H1 (cell line): ENCODE results near the gene ALG2. TPM values are rescaled to one million over a fixed set of nuclear protein-coding genes. Genes with fewer than 3 reads are reported as not detected.

Experiments
- CTCF ChIA-PET: fragments of 300-600 bp; sonication (Branson Sonifier 250); formaldehyde crosslinking; loops from one replicate; lab custom pipeline; 2021; ENCODE audit not compliant: partially characterized antibody; lab: Charles Lee
- POLR2A ChIA-PET: fragments of 300-600 bp; sonication (Branson Sonifier 250); formaldehyde crosslinking; loops from one replicate; lab custom pipeline; 2021; ENCODE audit warnings: inconsistent platforms; ENCODE audit not compliant: partially characterized antibody; lab: Charles Lee
- DNase-seq, 2 experiments: peaks; one replicate each; pipeline versions ENCODE4 v3.0.0 to v3.0.0-alpha.2; 2010 to 2022; ENCODE audit warnings: low spot score in 2 of 2, low read depth in 1 of 2, mixed read lengths in 1 of 2
- FAIRE-seq: peaks from 2 replicates; lab custom pipeline; 2011; peaks lifted over from hg19 to GRCh38; lab: Jason Lieb, UNC
- H2AFZ ChIP-seq: 2 replicates; pipeline ENCODE4 v1.8.1; 2012; ENCODE audit warnings: low read length, inconsistent platforms
- H2AK5ac ChIP-seq: 2 replicates; pipeline ENCODE4 v1.6.1; 2013; ENCODE audit warnings: low read depth, low read length
- H2BK120ac ChIP-seq: replicated peaks from 2 replicates; pipeline ENCODE3; 2013; ENCODE audit warnings: low read depth, low read length, inconsistent platforms
- H2BK12ac ChIP-seq: 2 replicates; pipeline ENCODE4 v1.6.1; 2013; ENCODE audit warnings: low read depth, low read length
- H2BK15ac ChIP-seq: 2 replicates; pipeline ENCODE4 v1.6.1; 2013; ENCODE audit warnings: low read length
- H2BK20ac ChIP-seq: 2 replicates; pipeline ENCODE4 v1.6.1; 2013; ENCODE audit warnings: low read length
- H2BK5ac ChIP-seq: 2 replicates; pipeline ENCODE4 v1.6.1; 2013; ENCODE audit warnings: low read depth, low read length
- H3K14ac ChIP-seq: 2 replicates; pipeline ENCODE4 v1.6.1; 2013; ENCODE audit warnings: inconsistent platforms; ENCODE audit not compliant: insufficient read length
- H3K18ac ChIP-seq: 2 replicates; pipeline ENCODE4 v1.6.1; 2013; ENCODE audit warnings: low read length; ENCODE audit errors: extremely low read depth
- H3K23ac ChIP-seq: 2 replicates; pipeline ENCODE4 v1.6.1; 2013; ENCODE audit warnings: inconsistent platforms; ENCODE audit not compliant: insufficient read length
- H3K23me2 ChIP-seq: 2 replicates; pipeline ENCODE4 v1.6.1; 2013; ENCODE audit warnings: low read depth, low read length
- H3K27ac ChIP-seq: 2 replicates; pipeline ENCODE4 v1.6.1; 2011; ENCODE audit warnings: low read depth, low read length, inconsistent platforms
- H3K27me3 ChIP-seq, 4 experiments: replicated peaks in 1 of 4; 1 replicate in 1 of 4; 2 replicates in 3 of 4; pipeline versions ENCODE4 v1.6.1 to v1.8.1; 2011 to 2013; ENCODE audit warnings: low read length in 3 of 4, mild to moderate bottlenecking in 3 of 4, inconsistent platforms in 2 of 4, mixed read lengths in 2 of 4, moderate library complexity in 1 of 4; ENCODE audit not compliant: control insufficient read depth in 3 of 4, insufficient read depth in 3 of 4; ENCODE audit errors: extremely low read depth in 1 of 4
- H3K36me3 ChIP-seq, 4 experiments: 2 replicates each; pipeline versions ENCODE4 v1.6.1 to v1.8.1; 2011 to 2013; ENCODE audit warnings: mild to moderate bottlenecking in 4 of 4, low read length in 3 of 4, moderate library complexity in 2 of 4, control low read depth in 1 of 4, inconsistent platforms in 1 of 4; ENCODE audit not compliant: insufficient read depth in 4 of 4, control insufficient read depth in 2 of 4
- H3K4ac ChIP-seq: replicated peaks from 2 replicates; pipeline ENCODE3; 2013; ENCODE audit warnings: low read length, low read depth, mixed read lengths, inconsistent platforms; ENCODE audit not compliant: insufficient read length
- H3K4me1 ChIP-seq, 4 experiments: replicated peaks in 1 of 4; 1 replicate in 1 of 4; 2 replicates in 3 of 4; pipeline versions ENCODE4 v1.6.1 to v1.8.1; 2011 to 2013; ENCODE audit warnings: low read length in 3 of 4, inconsistent platforms in 2 of 4, mixed read lengths in 1 of 4; ENCODE audit not compliant: insufficient read depth in 4 of 4, control insufficient read depth in 3 of 4
- H3K4me2 ChIP-seq, 2 experiments: 2 replicates each; pipeline versions ENCODE4 v1.6.1 to v1.8.1; 2011 to 2013; ENCODE audit warnings: low read depth in 2 of 2, low read length in 2 of 2, control low read depth in 1 of 2, inconsistent platforms in 1 of 2, mild to moderate bottlenecking in 1 of 2; ENCODE audit not compliant: insufficient read depth in 1 of 2
- H3K4me3 ChIP-seq, 4 experiments: fragments of 200-600, 300-600 bp in 1 of 4; sonication (generic), shearing (Covaris generic), sonication (Bioruptor Twin) in 1 of 4; 2 replicates each; pipeline versions ENCODE4 v1.5.1 to v1.8.1; 2011 to 2016; ENCODE audit warnings: low read length in 4 of 4, low read depth in 3 of 4, control low read depth in 2 of 4, inconsistent platforms in 2 of 4, mild to moderate bottlenecking in 2 of 4, mixed read lengths in 1 of 4, moderate library complexity in 1 of 4; ENCODE audit not compliant: insufficient read depth in 2 of 4; ENCODE audit errors: extremely low read depth in 1 of 4
- H3K56ac ChIP-seq: replicated peaks from 2 replicates; pipeline ENCODE3; 2013; ENCODE audit warnings: low read depth, mild to moderate bottlenecking, mixed read lengths, low read length, inconsistent platforms; ENCODE audit not compliant: insufficient read length
- H3K79me1 ChIP-seq: 2 replicates; pipeline ENCODE4 v1.6.1; 2013; ENCODE audit warnings: low read depth, low read length, control low read depth
- H3K79me2 ChIP-seq, 2 experiments: 2 replicates each; pipeline versions ENCODE4 v1.6.1 to v1.8.1; 2012 to 2013; ENCODE audit warnings: low read length in 2 of 2, mild to moderate bottlenecking in 2 of 2, inconsistent platforms in 1 of 2; ENCODE audit not compliant: insufficient read depth in 2 of 2, control insufficient read depth in 1 of 2
- H3K9ac ChIP-seq, 4 experiments: replicated peaks in 1 of 4; 1 replicate in 1 of 4; 2 replicates in 3 of 4; pipeline versions ENCODE4 v1.6.1 to v1.8.1; 2011 to 2013; ENCODE audit warnings: low read depth in 3 of 4, low read length in 3 of 4, control low read depth in 2 of 4, mild to moderate bottlenecking in 2 of 4, moderate library complexity in 2 of 4, inconsistent platforms in 1 of 4; ENCODE audit errors: extremely low read depth in 1 of 4
- H3K9me3 ChIP-seq, 2 experiments: 2 replicates each; pipeline versions ENCODE4 v1.6.1 to v1.8.1; 2012 to 2013; ENCODE audit warnings: mild to moderate bottlenecking in 2 of 2, moderate library complexity in 2 of 2, control low read depth in 1 of 2, inconsistent platforms in 1 of 2, low read depth in 1 of 2, low read length in 1 of 2, mixed read lengths in 1 of 2; ENCODE audit not compliant: insufficient read depth in 2 of 2
- H4K20me1 ChIP-seq, 2 experiments: replicated peaks in 1 of 2; 2 replicates each; pipeline versions ENCODE3 to v1.8.1; 2011 to 2013; ENCODE audit warnings: inconsistent platforms in 2 of 2, low read length in 2 of 2, mild to moderate bottlenecking in 1 of 2; ENCODE audit not compliant: insufficient read depth in 2 of 2, control insufficient read depth in 1 of 2
- H4K5ac ChIP-seq: 2 replicates; pipeline ENCODE4 v1.6.1; 2013; ENCODE audit warnings: low read length, low read depth, mixed read lengths, inconsistent platforms; ENCODE audit not compliant: insufficient read length
- H4K8ac ChIP-seq: 2 replicates; pipeline ENCODE4 v1.8.0; 2013; ENCODE audit warnings: mild to moderate bottlenecking, moderate library complexity, low read length, inconsistent platforms; ENCODE audit not compliant: insufficient read depth; ENCODE audit errors: extremely low read depth
- H4K91ac ChIP-seq: replicated peaks from 2 replicates; pipeline ENCODE3; 2013; ENCODE audit warnings: low read length, mixed read lengths, inconsistent platforms; ENCODE audit not compliant: insufficient read length
- BCL11A ChIP-seq, 2 experiments: IDR thresholded peaks; one replicate each; pipeline ENCODE4 v1.6.1; 2011; ENCODE audit warnings: low read depth in 2 of 2, low read length in 2 of 2, mild to moderate bottlenecking in 2 of 2
- GTF2F1 ChIP-seq: IDR thresholded peaks from 2 replicates; pipeline ENCODE4 v1.6.1; 2012; ENCODE audit warnings: low read depth, low read length, improper control_type of control experiment, borderline replicate concordance
- HDAC2 ChIP-seq, 2 experiments: fragments of 300-600 bp in 1 of 2; sonication (generic) in 1 of 2; IDR thresholded peaks; 2 replicates each; pipeline ENCODE4 v1.6.1; 2011 to 2012; ENCODE audit warnings: low read depth in 2 of 2, low read length in 2 of 2, mild to moderate bottlenecking in 2 of 2, moderate library complexity in 2 of 2, borderline replicate concordance in 1 of 2, inconsistent platforms in 1 of 2
- KDM1A ChIP-seq: fragments of 200-600, 300-600 bp; sonication (generic); IDR thresholded peaks from 2 replicates; pipeline ENCODE4 v1.7.1; 2016; ENCODE audit warnings: mild to moderate bottlenecking, low read length, borderline replicate concordance
- RBBP5 ChIP-seq: IDR thresholded peaks from 2 replicates; pipeline ENCODE4 v1.7.1; 2012; ENCODE audit warnings: low read depth, mild to moderate bottlenecking, inconsistent platforms, low read length, moderate library complexity, borderline replicate concordance
- RXRA ChIP-seq: IDR thresholded peaks from 2 replicates; pipeline ENCODE4 v1.6.1; 2011; ENCODE audit warnings: low read depth, mild to moderate bottlenecking, low read length, moderate library complexity; ENCODE audit not compliant: insufficient read depth
- SP2 ChIP-seq: IDR thresholded peaks from 2 replicates; pipeline ENCODE4 v1.6.1; 2012; ENCODE audit warnings: mild to moderate bottlenecking, low read length, inconsistent platforms
- WGBS, 2 experiments: shearing (Covaris generic) in 1 of 2; methylation state at CpG; one replicate each; pipeline versions ENCODE4 v1.1.6 to v1.1.7; 2013 to 2015; ENCODE audit warnings: low lambda C conversion rate in 2 of 2, mixed read lengths in 2 of 2, inconsistent platforms in 1 of 2, low coverage in 1 of 2, missing lambda C conversion rate in 1 of 2; ENCODE audit not compliant: insufficient replicate concordance in 2 of 2, insufficient coverage in 1 of 2, insufficient read length in 1 of 2; ENCODE audit errors: extremely low coverage in 1 of 2, missing lambda C conversion rate in 1 of 2; 5-methylcytosine and 5-hydroxymethylcytosine counted together
- polyA plus RNA-seq, 7 experiments: library from polyadenylated mRNA; depleted of rRNA in 3 of 7; stranded (reverse) in 5 of 7; unstranded in 2 of 7; fragments of >200 nt in 5 of 7; fragments of 200-250 nt in 2 of 7; gene quantifications; 1 replicate in 5 of 7; 2 replicates in 1 of 7; 4 replicates in 1 of 7; pipeline versions ENCODE4 v1.2.1 to v1.2.3, GENCODE V29; 2011 to 2013; ENCODE audit warnings: missing spikeins in 2 of 7, mixed read lengths in 2 of 7
- total RNA-seq: library from RNA; stranded (reverse); fragmentation: NEBNext Ultra II Directional; extraction: Animal tissue kit (Norgen Biotek cat#: 25700); gene quantifications from 2 replicates; pipeline ENCODE4 v1.2.1, GENCODE V29; 2021
- TF ChIP-seq, protein P1 (sequence below): IDR thresholded peaks from 2 replicates; pipeline ENCODE4 v1.6.1; 2012; ENCODE audit warnings: inconsistent platforms

The ALG2 gene
- total and polyA plus RNA-seq, 2 of the 8 experiments (the other 6 are each of a cell fraction or from before 2014, with no cell fraction given), result 27.1 to 30.7 TPM

- H3K79me2 ChIP-seq, result no peaks in the 10 kb centered on the region
- no peaks in the 10 kb centered on the region for H3K9me3 ChIP-seq
- ChIA-PET POLR2A (interaction anchor here (0.9 to 1.2 kb wide), 2 partner anchors 9 to 33 kb away, joined by 3 to 4 read pairs; partner anchors contain the start of genes ALG2 and SEC61B), CTCF (interaction anchor here (1.0 to 9.4 kb wide), 5 partner anchors 9 to 137 kb away, joined by 3 to 105 read pairs (median 4); no protein-coding TSS in a partner anchor)
- H3K79me1 ChIP-seq, result no peaks in the 10 kb centered on the region
- no peak overlapping the region for H2AFZ ChIP-seq
- H3K27me3 ChIP-seq, result no peaks in the 10 kb centered on the region
- H3K23me2 ChIP-seq, result no peaks in the 10 kb centered on the region
- no peak overlapping the region for H3K23ac ChIP-seq
- 89% methylated on average over 2 of the region's 2 CpGs; no CpG with 5 or more reads in 1 of the 2 experiments for WGBS, 2 experiments
- no peaks in the 10 kb centered on the region for H4K20me1 ChIP-seq
- H3K4me2 ChIP-seq, result no peak overlapping the region
- no peaks in the 10 kb centered on the region for H3K36me3 ChIP-seq
- H2AK5ac ChIP-seq, result no peak overlapping the region
- no peak overlapping the region for H2BK12ac ChIP-seq
- no peak overlapping the region for H3K4ac ChIP-seq
- no peak overlapping the region for H3K18ac ChIP-seq
- no peak overlapping the region for H2BK120ac ChIP-seq
- FAIRE-seq (no peak), DNase-seq (no peak)
- no peak overlapping the region for H4K8ac ChIP-seq
- no peak overlapping the region for H2BK20ac ChIP-seq
- no peak overlapping the region for H3K56ac ChIP-seq
- no peak overlapping the region for H3K14ac ChIP-seq
- no peak overlapping the region for H4K5ac ChIP-seq
- H3K27ac ChIP-seq, result no peak overlapping the region
- no peak overlapping the region for H4K91ac ChIP-seq
- H2BK15ac ChIP-seq, result no peak overlapping the region
- no peak overlapping the region for H3K9ac ChIP-seq
- H2BK5ac ChIP-seq, result no peak overlapping the region
- TF ChIP-seq GTF2F1 (no peak), BCL11A (IDR thresholded peaks at IDR 0.05; ENCODE audit: low read depth in 2 of 2, low read length in 2 of 2) (no peak), KDM1A (no peak), SP2 (no peak), HDAC2 (IDR thresholded peaks at IDR 0.05; ENCODE audit: borderline replicate concordance in 1 of 2, low read depth in 2 of 2, low read length in 2 of 2) (no peak), RBBP5 (no peak), RXRA (no peak)
- TF ChIP-seq, protein P1, sequence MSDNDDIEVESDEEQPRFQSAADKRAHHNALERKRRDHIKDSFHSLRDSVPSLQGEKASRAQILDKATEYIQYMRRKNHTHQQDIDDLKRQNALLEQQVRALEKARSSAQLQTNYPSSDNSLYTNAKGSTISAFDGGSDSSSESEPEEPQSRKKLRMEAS, result no peak
- peaks cover 0 to 3% (median 1%) of the 10 kb centered on the region in 4 experiments; a peak in 2 of 7 replicates for H3K4me1 ChIP-seq
- H3K4me3 ChIP-seq, result no peak overlapping the region
These were observed 32.6 kb downstream of the ALG2 start for GRCh38 chr9:99189186-99189585.
